SU-DHL-6 (cell line): ENCODE data around the gene GOSR2.

Experiments
- EZH2phosphoT487 ChIP-seq: fragments of 200-600 bp; sonication (generic), shearing (Covaris generic); conservative IDR thresholded peaks from 2 replicates; pipeline ENCODE4 v1.6.1; 2018; ENCODE audit warnings: mild to moderate bottlenecking, antibody characterized with exemption, low read length, moderate library complexity, mixed read lengths
- TF ChIP-seq, protein P1 (sequence below): fragments of 200-600 bp; sonication (generic); IDR thresholded peaks from one replicate; pipeline ENCODE4 v1.5.1; 2017; ENCODE audit warnings: antibody characterized with exemption, mild to moderate bottlenecking, low read length, moderate library complexity; ENCODE audit not compliant: insufficient read depth, poor library complexity, severe bottlenecking

DNA sequence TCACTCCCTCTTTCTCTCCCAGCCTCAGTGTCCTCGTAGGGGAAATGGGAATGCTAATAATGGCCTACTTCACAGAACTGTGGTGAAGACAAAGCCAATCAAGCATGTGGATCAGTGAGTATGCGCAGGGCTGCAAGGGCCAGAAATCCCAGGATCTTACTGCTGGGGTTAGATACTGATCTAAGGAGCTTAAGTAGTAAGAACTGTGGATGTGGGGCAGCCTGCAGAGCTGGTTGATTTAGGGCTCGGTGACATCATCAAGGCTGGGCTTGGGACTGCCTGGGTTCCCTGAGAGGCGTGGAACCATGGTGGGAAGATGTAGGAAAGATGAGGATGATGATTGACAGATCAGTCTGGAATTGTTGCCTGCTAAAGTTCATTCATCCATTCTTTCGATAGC lies 25.6 kb downstream of the GOSR2 start:
- TF ChIP-seq, protein P1, sequence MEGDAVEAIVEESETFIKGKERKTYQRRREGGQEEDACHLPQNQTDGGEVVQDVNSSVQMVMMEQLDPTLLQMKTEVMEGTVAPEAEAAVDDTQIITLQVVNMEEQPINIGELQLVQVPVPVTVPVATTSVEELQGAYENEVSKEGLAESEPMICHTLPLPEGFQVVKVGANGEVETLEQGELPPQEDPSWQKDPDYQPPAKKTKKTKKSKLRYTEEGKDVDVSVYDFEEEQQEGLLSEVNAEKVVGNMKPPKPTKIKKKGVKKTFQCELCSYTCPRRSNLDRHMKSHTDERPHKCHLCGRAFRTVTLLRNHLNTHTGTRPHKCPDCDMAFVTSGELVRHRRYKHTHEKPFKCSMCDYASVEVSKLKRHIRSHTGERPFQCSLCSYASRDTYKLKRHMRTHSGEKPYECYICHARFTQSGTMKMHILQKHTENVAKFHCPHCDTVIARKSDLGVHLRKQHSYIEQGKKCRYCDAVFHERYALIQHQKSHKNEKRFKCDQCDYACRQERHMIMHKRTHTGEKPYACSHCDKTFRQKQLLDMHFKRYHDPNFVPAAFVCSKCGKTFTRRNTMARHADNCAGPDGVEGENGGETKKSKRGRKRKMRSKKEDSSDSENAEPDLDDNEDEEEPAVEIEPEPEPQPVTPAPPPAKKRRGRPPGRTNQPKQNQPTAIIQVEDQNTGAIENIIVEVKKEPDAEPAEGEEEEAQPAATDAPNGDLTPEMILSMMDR = no peak
- TF ChIP-seq EZH2phosphoT487 = no peak
